ENCODE results near the gene SRRM5.

DNA sequence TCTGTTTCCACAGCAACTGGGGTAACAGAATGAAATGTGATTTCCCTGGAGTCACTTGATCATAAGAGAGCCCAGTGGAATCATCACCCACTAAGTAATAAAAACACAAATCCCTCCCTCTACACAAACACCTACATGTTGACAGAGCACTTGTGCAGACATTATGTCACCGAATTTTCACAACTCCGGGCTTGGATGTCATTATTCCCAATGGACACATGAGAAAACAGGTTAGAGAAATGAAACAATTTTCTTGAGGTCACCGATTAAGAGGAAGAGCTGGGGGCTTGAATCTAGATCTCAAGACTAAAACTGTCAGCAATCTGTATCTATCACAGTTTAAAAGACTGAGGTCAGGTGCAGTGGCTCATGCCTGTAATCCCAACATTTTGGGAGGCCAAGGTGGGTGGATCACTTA is 39.7 kb upstream of the SRRM5 start:
- TF ChIP-seq GATA2 (IDR thresholded peaks at IDR 0.05; ENCODE audit: low read depth, low read length) (no peak), GATA3 (IDR thresholded peaks at IDR 0.05; ENCODE audit: low read depth, low read length) (no peak)
